SU-DHL-6 (cell line): Measurements from ENCODE around the gene SST.

Source experiments
- H2AFZ ChIP-seq: fragments of 200-600 bp; sonication (generic); 2 replicates; pipeline ENCODE4 v1.6.1; 2014; ENCODE audit warnings: low read depth, mild to moderate bottlenecking, moderate library complexity, mixed read lengths, antibody characterized with exemption, low read length; ENCODE audit not compliant: severe bottlenecking
- H3F3A ChIP-seq: fragments of 200-600 bp; shearing (Covaris generic); 2 replicates; pipeline ENCODE4 v1.6.0; 2016; ENCODE audit warnings: antibody characterized with exemption, mild to moderate bottlenecking; ENCODE audit not compliant: insufficient read depth
- H3K27ac ChIP-seq: fragments of 200-600 bp; sonication (generic); 2 replicates; pipeline ENCODE4 v1.5.1; 2016; ENCODE audit warnings: low read depth, mild to moderate bottlenecking, low read length, moderate library complexity, mixed read lengths
- H3K27me3 ChIP-seq: fragments of 200-600 bp; sonication (generic), shearing (Covaris generic); 2 replicates; pipeline ENCODE4 v1.6.0; 2014; ENCODE audit warnings: mild to moderate bottlenecking, low read length
- H3K36me3 ChIP-seq: fragments of 200-600 bp; sonication (generic); 2 replicates; pipeline ENCODE4 v1.6.1; 2014; ENCODE audit warnings: mild to moderate bottlenecking, low read length, mixed read lengths
- H3K4me2 ChIP-seq: fragments of 300-600, 200-600 bp; shearing (Covaris generic), sonication (generic); 2 replicates; pipeline ENCODE4 v1.6.0; 2014; ENCODE audit warnings: low read length, low read depth, mild to moderate bottlenecking; ENCODE audit not compliant: poor library complexity, severe bottlenecking
- H3K4me3 ChIP-seq: fragments of 200-600 bp; sonication (generic); 2 replicates; pipeline ENCODE4 v1.5.1; 2014; ENCODE audit warnings: antibody characterized with exemption, low read length, mild to moderate bottlenecking, mixed read lengths; ENCODE audit not compliant: insufficient read depth, poor library complexity, severe bottlenecking
- H3K79me2 ChIP-seq: fragments of 200-600 bp; sonication (generic); 2 replicates; pipeline ENCODE4 v1.6.1; 2014; ENCODE audit warnings: mild to moderate bottlenecking, low read length, moderate library complexity; ENCODE audit not compliant: insufficient read depth
- H3K9ac ChIP-seq: fragments of 200-600 bp; sonication (generic); 2 replicates; pipeline ENCODE4 v1.7.0; 2014; ENCODE audit warnings: mild to moderate bottlenecking, low read length
- H3K9me2 ChIP-seq: fragments of 200-600 bp; sonication (generic); replicated peaks from 2 replicates; pipeline ENCODE4 v1.6.1; 2014; ENCODE audit warnings: low read length; ENCODE audit not compliant: insufficient read depth
- H3K9me3 ChIP-seq: fragments of 200-600 bp; sonication (generic); 2 replicates; pipeline ENCODE4 v1.6.1; 2014; ENCODE audit warnings: low read length, mixed read lengths; ENCODE audit not compliant: insufficient read depth
- H4K20me1 ChIP-seq: fragments of 200-600 bp; sonication (generic); 2 replicates; pipeline ENCODE4 v1.6.1; 2014; ENCODE audit warnings: low read depth, mild to moderate bottlenecking, antibody characterized with exemption, low read length, moderate library complexity, mixed read lengths
- EZH2phosphoT487 ChIP-seq: fragments of 200-600 bp; sonication (generic), shearing (Covaris generic); conservative IDR thresholded peaks from 2 replicates; pipeline ENCODE4 v1.6.1; 2018; ENCODE audit warnings: mild to moderate bottlenecking, antibody characterized with exemption, low read length, moderate library complexity, mixed read lengths
- TF ChIP-seq, protein P1 (sequence below): fragments of 200-600 bp; sonication (generic); IDR thresholded peaks from one replicate; pipeline ENCODE4 v1.5.1; 2017; ENCODE audit warnings: antibody characterized with exemption, mild to moderate bottlenecking, low read length, moderate library complexity; ENCODE audit not compliant: insufficient read depth, poor library complexity, severe bottlenecking

Gene SST

DNA sequence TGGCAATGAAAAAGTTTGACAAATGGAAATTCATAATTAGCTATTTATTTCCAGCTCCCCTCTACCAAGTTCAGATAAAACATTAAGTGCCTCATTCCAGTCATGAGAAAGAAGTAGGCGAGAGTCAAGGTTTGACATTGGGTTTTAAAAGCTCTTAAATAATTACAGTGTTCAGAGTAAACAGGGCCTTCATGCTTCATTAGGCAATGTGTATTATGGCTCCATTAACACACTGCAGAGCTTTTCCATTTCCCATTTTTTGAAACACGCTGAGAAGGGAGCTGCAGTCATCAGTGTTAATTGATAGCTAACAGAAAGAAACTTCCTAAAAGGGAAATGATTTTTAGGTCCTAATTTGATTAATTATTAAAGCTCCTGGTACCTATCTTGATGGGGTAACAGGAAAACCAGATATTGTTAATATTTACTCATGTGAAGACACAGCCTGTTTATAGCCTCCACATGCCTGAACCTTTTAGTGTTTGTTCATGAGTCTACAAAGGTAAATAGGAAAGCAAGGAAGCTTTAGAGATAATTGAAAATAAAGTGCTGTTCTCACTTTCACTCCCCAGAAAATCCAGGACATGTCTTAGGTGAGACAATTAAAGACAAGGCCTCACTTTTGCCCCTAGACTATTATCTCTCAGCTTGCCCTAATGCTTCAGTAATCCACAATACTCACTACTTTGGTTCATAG is 28.7 kb downstream of the SST start:
- Histone ChIP-seq H3K9ac (no peak overlapping the region), H3K9me3 (no peaks in the 10 kb centered on the region), H3K9me2 (no peaks in the 10 kb centered on the region), H3K79me2 (no peaks in the 10 kb centered on the region), H3K27ac (no peak overlapping the region), H3K27me3 (no peaks in the 10 kb centered on the region), H3K36me3 (no peaks in the 10 kb centered on the region), H3K4me3 (no peak overlapping the region), H4K20me1 (no peaks in the 10 kb centered on the region), H2AFZ (no peak overlapping the region), H3K4me2 (no peak overlapping the region), H3F3A (no peaks in the 10 kb centered on the region)
- TF ChIP-seq, protein P1, sequence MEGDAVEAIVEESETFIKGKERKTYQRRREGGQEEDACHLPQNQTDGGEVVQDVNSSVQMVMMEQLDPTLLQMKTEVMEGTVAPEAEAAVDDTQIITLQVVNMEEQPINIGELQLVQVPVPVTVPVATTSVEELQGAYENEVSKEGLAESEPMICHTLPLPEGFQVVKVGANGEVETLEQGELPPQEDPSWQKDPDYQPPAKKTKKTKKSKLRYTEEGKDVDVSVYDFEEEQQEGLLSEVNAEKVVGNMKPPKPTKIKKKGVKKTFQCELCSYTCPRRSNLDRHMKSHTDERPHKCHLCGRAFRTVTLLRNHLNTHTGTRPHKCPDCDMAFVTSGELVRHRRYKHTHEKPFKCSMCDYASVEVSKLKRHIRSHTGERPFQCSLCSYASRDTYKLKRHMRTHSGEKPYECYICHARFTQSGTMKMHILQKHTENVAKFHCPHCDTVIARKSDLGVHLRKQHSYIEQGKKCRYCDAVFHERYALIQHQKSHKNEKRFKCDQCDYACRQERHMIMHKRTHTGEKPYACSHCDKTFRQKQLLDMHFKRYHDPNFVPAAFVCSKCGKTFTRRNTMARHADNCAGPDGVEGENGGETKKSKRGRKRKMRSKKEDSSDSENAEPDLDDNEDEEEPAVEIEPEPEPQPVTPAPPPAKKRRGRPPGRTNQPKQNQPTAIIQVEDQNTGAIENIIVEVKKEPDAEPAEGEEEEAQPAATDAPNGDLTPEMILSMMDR, result no peak
- no peak for TF ChIP-seq EZH2phosphoT487

DNA sequence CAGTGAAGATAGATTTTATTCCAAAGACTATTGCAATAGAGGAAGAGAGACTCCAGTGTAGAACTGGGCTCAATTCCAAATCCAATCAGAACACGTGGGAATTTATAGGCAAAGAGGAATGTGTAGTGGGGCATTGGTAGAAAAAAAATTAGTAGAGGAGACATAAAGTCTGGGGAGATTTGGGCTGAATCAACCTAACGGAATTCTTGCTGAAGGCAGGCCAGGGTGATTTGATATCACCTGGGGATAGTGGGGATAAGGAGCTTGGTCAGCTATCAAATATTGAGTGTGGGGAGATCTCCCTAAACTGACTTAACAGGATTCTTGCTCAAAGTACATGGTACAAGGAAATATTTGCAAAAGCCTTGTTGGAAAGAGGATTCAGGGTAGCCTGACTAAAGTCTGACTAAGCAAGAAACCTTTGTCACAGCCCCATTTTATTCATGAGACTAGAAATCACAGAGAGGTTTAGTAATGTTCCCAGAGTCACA is 29.6 kb downstream of the SST start:
- no peak overlapping the region for H3K9ac ChIP-seq
- no peaks in the 10 kb centered on the region for H4K20me1 ChIP-seq
- H3K27ac ChIP-seq, result no peak overlapping the region
- H3F3A ChIP-seq, result no peaks in the 10 kb centered on the region
- H3K36me3 ChIP-seq, result no peaks in the 10 kb centered on the region
- no peaks in the 10 kb centered on the region for H3K9me2 ChIP-seq
- no peaks in the 10 kb centered on the region for H3K79me2 ChIP-seq
- H3K4me2 ChIP-seq, result no peak overlapping the region
- no peak overlapping the region for H2AFZ ChIP-seq
- H3K9me3 ChIP-seq, result no peaks in the 10 kb centered on the region
- H3K27me3 ChIP-seq, result no peaks in the 10 kb centered on the region
- H3K4me3 ChIP-seq, result no peak overlapping the region
- TF ChIP-seq EZH2phosphoT487, result no peak
- TF ChIP-seq, protein P1, result no peak

- Histone ChIP-seq H4K20me1 (no peaks in the 10 kb centered on the region), H3K27me3 (no peaks in the 10 kb centered on the region), H3K27ac (no peak overlapping the region), H3K4me3 (no peak overlapping the region), H3K9me2 (no peaks in the 10 kb centered on the region), H2AFZ (no peak overlapping the region), H3K79me2 (no peaks in the 10 kb centered on the region), H3F3A (no peaks in the 10 kb centered on the region), H3K4me2 (no peak overlapping the region), H3K36me3 (no peaks in the 10 kb centered on the region), H3K9me3 (no peaks in the 10 kb centered on the region), H3K9ac (no peak overlapping the region)
- TF ChIP-seq, protein P1, result no peak
- TF ChIP-seq EZH2phosphoT487, result no peak
These were observed 30.1 kb downstream of the SST start for GRCh38 chr3:187639927-187640568.
